ENCODE data around the gene PITPNB. TPM values are rescaled to one million over a fixed set of nuclear protein-coding genes. Genes with fewer than 3 reads are reported as not detected.

Gene PITPNB
- total RNA-seq, 4 donors from 2014 or later = 37.5 to 53.7 (median 40.2) TPM

DNA sequence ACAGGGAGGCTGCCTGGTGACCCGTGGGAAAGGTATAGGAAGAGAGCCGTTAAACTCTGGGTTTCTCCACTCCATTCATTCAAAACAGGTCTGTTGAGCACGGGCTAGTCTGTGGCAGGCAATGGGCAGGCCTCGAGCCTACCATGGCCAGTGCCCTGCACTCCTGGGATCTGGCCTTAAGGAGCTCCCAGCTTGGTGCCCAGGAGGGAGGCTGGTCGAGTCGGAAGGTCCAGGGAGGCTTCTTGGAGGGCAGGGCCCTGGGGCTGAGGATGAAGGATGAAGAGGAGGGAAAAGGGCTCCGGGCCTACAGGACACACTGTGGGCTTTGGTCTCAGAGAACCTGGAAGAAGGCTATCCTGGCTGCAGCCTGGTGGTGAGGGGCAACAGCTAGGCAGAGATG lies 75.6 kb downstream of the PITPNB start:
- DNase-seq (ENCODE audit: low spot score in 2 of 2) = no peak
- H3K36me3 ChIP-seq = peaks cover 0 to 43% (median 0%) of the 10 kb centered on the region in 3 donors
- H3K4me1 ChIP-seq = peaks cover 0 to 6% (median 0%) of the 10 kb centered on the region in 4 donors
- H3K27me3 ChIP-seq = no peaks in the 10 kb centered on the region
- WGBS, 2 donors = 66 to 71% methylated on average over 7 of the region's 7 CpGs
- H3K4me3 ChIP-seq = no peak overlapping the region
- H3K9me3 ChIP-seq = no peaks in the 10 kb centered on the region
- no peak for TF ChIP-seq POLR2A (IDR thresholded peaks at IDR 0.05)
- TF ChIP-seq, protein P1, sequence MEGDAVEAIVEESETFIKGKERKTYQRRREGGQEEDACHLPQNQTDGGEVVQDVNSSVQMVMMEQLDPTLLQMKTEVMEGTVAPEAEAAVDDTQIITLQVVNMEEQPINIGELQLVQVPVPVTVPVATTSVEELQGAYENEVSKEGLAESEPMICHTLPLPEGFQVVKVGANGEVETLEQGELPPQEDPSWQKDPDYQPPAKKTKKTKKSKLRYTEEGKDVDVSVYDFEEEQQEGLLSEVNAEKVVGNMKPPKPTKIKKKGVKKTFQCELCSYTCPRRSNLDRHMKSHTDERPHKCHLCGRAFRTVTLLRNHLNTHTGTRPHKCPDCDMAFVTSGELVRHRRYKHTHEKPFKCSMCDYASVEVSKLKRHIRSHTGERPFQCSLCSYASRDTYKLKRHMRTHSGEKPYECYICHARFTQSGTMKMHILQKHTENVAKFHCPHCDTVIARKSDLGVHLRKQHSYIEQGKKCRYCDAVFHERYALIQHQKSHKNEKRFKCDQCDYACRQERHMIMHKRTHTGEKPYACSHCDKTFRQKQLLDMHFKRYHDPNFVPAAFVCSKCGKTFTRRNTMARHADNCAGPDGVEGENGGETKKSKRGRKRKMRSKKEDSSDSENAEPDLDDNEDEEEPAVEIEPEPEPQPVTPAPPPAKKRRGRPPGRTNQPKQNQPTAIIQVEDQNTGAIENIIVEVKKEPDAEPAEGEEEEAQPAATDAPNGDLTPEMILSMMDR (IDR thresholded peaks at IDR 0.05) = no peak
- H3K27ac ChIP-seq = no peak overlapping the region

DNA sequence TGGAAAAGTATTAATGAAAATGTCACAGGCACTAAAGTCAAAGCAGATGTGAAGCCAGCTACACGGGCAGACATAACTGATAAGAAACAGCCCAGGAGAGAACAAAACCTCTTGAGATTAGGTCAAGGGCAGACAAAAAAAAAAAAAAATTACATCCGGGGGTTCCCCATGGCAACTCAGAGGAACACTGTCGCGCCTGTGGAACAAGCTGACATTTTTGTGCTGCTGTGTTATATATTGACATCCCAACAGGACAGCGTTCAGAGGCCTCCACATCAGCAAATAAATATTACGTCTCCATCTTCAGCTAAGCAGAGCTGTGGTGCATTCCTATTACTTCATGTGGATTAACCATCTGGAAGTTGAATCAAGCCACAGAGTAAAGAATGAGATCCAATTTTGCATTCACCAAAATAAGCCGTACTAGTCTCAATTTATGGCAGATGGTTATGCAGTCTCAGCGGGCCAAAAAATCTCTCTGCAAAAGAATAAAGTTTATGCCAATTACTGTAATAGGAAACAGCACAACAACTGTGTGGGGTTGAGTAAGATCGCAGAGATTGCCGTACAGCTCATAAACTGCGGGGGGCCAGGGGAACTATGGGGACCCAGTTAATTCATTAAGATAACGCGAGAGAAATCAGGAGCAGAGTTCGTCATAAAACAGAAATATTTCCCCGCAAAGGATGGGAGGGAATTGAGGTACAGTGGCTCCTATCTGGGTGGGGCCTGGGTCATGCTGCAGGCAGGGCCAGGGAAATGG lies 76.2 kb downstream of the PITPNB start:
- peaks cover 0 to 3% (median 0%) of the 10 kb centered on the region in 4 donors for H3K9me3 ChIP-seq
- WGBS, 2 donors = 62 to 64% methylated on average over 15 of the region's 15 CpGs
- H3K27ac ChIP-seq = no peak overlapping the region
- no peaks in the 10 kb centered on the region for H3K27me3 ChIP-seq
- no peak for DNase-seq (ENCODE audit: low spot score in 2 of 2)
- peaks cover 0 to 6% (median 0%) of the 10 kb centered on the region in 4 donors for H3K4me1 ChIP-seq
- TF ChIP-seq POLR2A (IDR thresholded peaks at IDR 0.05) (no peak), EP300 (IDR thresholded peaks at IDR 0.05) (no peak)
- TF ChIP-seq, protein P1 (IDR thresholded peaks at IDR 0.05) = no peak
- H3K36me3 ChIP-seq = peaks cover 0 to 37% (median 0%) of the 10 kb centered on the region in 3 donors
- no peak overlapping the region for H3K4me3 ChIP-seq

DNA sequence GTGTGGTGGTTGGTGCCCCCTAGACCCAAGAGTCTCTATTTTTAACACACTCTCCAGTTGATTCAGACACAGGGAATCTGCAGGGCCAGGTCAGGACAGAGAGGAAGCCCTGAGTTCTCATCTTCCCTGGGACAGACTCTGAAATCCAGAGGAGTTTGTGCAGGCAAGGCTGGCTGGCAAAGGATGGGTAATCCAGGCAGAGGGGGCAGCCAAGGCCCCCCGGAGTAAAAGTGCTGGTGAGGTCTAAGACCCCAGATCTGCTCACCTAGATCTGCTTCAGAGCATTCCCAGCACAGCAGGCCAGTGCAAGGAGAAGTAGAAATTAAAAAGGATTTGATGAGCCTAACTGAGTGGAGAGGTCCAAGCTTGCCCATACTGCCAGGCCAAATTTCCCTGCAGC lies 76.9 kb downstream of the PITPNB start:
- Histone ChIP-seq H3K4me3 (no peak overlapping the region), H3K9me3 (peaks cover 0 to 9% (median 0%) of the 10 kb centered on the region in 4 donors), H3K27me3 (no peaks in the 10 kb centered on the region), H3K36me3 (peaks cover 0 to 30% (median 0%) of the 10 kb centered on the region in 3 donors), H3K4me1 (peaks cover 0 to 6% (median 0%) of the 10 kb centered on the region in 4 donors), H3K27ac (no peak overlapping the region)
- no peak for TF ChIP-seq POLR2A (IDR thresholded peaks at IDR 0.05)
- TF ChIP-seq, protein P1 (IDR thresholded peaks at IDR 0.05) = no peak
- no peak for TF ChIP-seq EP300 (IDR thresholded peaks at IDR 0.05)
- WGBS, 2 donors = 33% methylated on average over 1 of the region's 1 CpG; no CpG with 5 or more reads in 1 of the 2 donors
- DNase-seq (ENCODE audit: low spot score in 2 of 2) = no peak

DNA sequence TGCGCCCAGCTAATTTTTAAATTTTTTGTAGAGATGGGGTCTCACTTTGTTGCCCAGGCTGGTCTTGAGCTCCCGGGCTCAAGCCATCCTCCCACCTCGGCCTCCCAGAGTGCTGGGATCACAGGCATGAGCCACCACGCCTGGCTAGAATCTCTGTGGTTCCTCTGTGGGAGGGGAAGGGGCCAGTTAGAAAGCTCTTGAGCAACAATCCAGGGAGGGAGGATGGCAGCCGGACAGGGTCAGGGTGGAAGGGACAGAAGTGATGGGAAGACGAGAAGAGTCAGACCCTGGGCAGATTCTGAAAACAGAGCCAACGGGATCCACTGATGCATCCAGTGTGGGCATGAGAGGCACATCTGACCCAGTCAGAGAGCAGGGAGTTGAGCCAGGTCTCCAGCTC lies 78.6 kb downstream of the PITPNB start:
- Histone ChIP-seq H3K27me3 (no peaks in the 10 kb centered on the region), H3K9me3 (peaks cover 0 to 9% (median 0%) of the 10 kb centered on the region in 4 donors), H3K36me3 (peaks cover 0 to 23% (median 0%) of the 10 kb centered on the region in 3 donors), H3K27ac (no peak overlapping the region), H3K4me1 (peaks cover 0 to 6% (median 0%) of the 10 kb centered on the region in 4 donors), H3K4me3 (no peak overlapping the region)
- TF ChIP-seq, protein P1 (IDR thresholded peaks at IDR 0.05) = no peak
- TF ChIP-seq EP300 (IDR thresholded peaks at IDR 0.05) = no peak
- no peak for TF ChIP-seq POLR2A (IDR thresholded peaks at IDR 0.05)
- WGBS, 2 donors = 95 to 97% methylated on average over 7 of the region's 7 CpGs
- DNase-seq (ENCODE audit: low spot score in 2 of 2) = no peak

DNA sequence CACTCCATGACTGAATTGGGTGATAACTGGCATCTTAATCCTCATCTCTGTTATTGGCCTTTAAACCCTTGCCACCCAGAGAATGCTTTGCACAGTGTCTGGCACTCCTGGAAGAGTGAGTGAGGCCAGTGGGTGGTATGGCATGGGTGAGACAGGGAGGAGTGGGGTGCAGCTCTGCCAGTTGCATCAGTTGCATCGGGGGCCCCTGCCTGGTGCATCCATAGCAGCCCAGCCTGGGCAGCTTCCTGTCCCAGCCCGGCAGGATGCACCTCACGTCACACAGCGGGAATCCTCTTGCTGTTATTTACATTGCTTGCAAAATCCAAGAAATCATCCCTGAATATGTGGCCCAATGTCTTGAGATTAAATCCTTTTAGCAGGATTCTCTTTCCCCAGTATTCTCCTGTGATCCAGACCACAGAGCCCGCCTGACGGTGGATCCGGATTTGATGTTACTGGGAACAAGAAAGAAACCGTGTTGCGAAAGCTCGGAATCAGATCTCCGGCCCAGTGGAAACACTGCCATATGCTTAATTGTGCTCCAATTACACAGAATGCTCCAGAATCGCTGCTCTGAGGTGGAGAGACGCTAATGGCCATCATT lies 79.9 kb downstream of the PITPNB start:
- DNase-seq (ENCODE audit: low spot score in 2 of 2) = no peak
- Histone ChIP-seq H3K27ac (no peak overlapping the region), H3K36me3 (peaks cover 0 to 29% (median 0%) of the 10 kb centered on the region in 3 donors), H3K4me3 (no peak overlapping the region), H3K27me3 (no peaks in the 10 kb centered on the region), H3K4me1 (peaks cover 0 to 6% (median 0%) of the 10 kb centered on the region in 4 donors), H3K9me3 (peaks cover 0 to 9% (median 0%) of the 10 kb centered on the region in 4 donors)
- 83 to 84% methylated on average over 13 of the region's 13 CpGs for WGBS, 2 donors
- TF ChIP-seq POLR2A (IDR thresholded peaks at IDR 0.05) (no peak), EP300 (IDR thresholded peaks at IDR 0.05) (no peak)
- TF ChIP-seq, protein P1 (IDR thresholded peaks at IDR 0.05) = no peak
